Measurements from ENCODE around the gene GVQW3. TPM values are rescaled to one million over a fixed set of nuclear protein-coding genes. Genes with fewer than 3 reads are reported as not detected.

GVQW3 gene
- total and polyA plus RNA-seq, 2 of the 13 experiments (the other 11 are each of a cell fraction or from before 2014, with no cell fraction given) = 5.0 to 5.6 TPM

DNA sequence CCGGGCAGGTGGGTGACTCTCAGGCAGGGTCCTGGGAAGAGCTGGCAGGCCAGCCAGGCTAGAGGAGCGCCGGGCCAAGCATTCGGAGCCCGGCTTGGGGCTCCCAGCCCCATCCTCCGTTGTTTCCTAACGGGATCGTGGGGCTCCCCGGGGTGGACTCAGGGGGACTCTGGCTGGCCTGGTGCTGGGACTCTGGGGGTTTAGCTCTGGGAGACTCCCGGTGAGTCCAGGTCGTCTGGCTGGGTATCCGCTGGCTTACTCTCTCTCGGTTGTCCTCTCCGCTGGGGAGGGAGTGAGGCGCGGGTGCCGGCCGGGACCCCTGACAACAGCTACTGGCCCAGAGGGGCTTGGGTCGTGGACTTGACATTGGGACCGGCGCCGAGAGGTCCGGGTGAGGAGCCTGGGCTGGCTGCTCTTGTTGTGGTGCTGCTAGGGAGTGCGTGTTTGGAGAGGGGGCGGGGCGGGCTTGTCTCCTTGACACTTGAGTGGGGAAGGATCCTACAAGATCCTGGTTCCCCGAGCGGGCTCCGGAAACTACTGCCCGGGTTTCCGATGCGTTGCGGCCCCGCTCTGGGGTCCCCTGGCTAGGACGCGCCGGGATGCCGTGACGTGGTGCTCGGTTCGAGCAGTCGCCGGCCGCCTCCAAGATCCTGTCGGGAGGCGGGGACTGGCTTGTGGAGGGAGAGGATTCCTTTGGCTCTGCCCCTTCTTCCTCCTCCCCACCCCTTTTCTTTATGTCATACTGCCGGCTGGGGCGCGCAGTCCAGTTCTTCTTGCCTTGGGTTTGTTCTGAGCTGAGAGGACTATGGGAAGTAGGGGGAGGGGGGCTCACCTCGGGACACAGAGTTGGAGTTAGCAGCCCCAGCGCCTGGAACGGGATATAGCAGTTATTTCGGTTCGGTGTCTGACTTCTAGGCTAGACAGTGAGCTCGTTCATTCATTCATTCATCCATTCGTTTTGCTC is 64.3 kb downstream of the GVQW3 start (continued):
- TF ChIP-seq, protein P1, sequence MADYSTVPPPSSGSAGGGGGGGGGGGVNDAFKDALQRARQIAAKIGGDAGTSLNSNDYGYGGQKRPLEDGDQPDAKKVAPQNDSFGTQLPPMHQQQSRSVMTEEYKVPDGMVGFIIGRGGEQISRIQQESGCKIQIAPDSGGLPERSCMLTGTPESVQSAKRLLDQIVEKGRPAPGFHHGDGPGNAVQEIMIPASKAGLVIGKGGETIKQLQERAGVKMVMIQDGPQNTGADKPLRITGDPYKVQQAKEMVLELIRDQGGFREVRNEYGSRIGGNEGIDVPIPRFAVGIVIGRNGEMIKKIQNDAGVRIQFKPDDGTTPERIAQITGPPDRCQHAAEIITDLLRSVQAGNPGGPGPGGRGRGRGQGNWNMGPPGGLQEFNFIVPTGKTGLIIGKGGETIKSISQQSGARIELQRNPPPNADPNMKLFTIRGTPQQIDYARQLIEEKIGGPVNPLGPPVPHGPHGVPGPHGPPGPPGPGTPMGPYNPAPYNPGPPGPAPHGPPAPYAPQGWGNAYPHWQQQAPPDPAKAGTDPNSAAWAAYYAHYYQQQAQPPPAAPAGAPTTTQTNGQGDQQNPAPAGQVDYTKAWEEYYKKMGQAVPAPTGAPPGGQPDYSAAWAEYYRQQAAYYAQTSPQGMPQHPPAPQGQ (CRISPR knock-in tag; IDR thresholded peaks at IDR 0.05; ENCODE audit: borderline replicate concordance) = no peak
- TF ChIP-seq, protein P2, sequence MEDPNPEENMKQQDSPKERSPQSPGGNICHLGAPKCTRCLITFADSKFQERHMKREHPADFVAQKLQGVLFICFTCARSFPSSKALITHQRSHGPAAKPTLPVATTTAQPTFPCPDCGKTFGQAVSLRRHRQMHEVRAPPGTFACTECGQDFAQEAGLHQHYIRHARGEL (CRISPR knock-in tag; IDR thresholded peaks at IDR 0.05) = no peak
- TF ChIP-seq SIN3B (IDR thresholded peaks at IDR 0.05; ENCODE audit: low read length) (no peak), RAD21 (CRISPR knock-in tag; IDR thresholded peaks at IDR 0.05) (no peak), ATF7 (IDR thresholded peaks at IDR 0.05) (no peak), ATF7 (CRISPR knock-in tag; IDR thresholded peaks at IDR 0.05) (no peak), SP1 (IDR thresholded peaks at IDR 0.05) (no peak), SP1 (CRISPR knock-in tag; IDR thresholded peaks at IDR 0.05) (0 out of 2 replicates have a peak, but pooled peaks have one; percentile 19), ZNF577 (CRISPR knock-in tag; IDR thresholded peaks at IDR 0.05; ENCODE audit: borderline replicate concordance, low read depth) (no peak), AKAP8 (CRISPR knock-in tag; IDR thresholded peaks at IDR 0.05) (no peak), SOX6 (IDR thresholded peaks at IDR 0.05) (no peak), SOX6 (CRISPR knock-in tag; IDR thresholded peaks at IDR 0.05) (no peak), FOXM1 (CRISPR knock-in tag; IDR thresholded peaks at IDR 0.05) (no peak), ZNF337 (CRISPR knock-in tag; IDR thresholded peaks at IDR 0.05; ENCODE audit: borderline replicate concordance, low read depth) (no peak), EZH2 (conservative IDR thresholded peaks at IDR 0.05; ENCODE audit: low read depth, low read length) (no peak), ZNF605 (CRISPR knock-in tag; IDR thresholded peaks at IDR 0.05) (peak; percentile 49), HES4 (CRISPR knock-in tag; IDR thresholded peaks at IDR 0.05; ENCODE audit: borderline replicate concordance) (no peak), ZNF432 (CRISPR knock-in tag; IDR thresholded peaks at IDR 0.05; ENCODE audit: borderline replicate concordance) (no peak)
- TF ChIP-seq, protein P3, sequence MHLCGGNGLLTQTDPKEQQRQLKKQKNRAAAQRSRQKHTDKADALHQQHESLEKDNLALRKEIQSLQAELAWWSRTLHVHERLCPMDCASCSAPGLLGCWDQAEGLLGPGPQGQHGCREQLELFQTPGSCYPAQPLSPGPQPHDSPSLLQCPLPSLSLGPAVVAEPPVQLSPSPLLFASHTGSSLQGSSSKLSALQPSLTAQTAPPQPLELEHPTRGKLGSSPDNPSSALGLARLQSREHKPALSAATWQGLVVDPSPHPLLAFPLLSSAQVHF (CRISPR knock-in tag; IDR thresholded peaks at IDR 0.05) = no peak
- TF ChIP-seq, protein P4, sequence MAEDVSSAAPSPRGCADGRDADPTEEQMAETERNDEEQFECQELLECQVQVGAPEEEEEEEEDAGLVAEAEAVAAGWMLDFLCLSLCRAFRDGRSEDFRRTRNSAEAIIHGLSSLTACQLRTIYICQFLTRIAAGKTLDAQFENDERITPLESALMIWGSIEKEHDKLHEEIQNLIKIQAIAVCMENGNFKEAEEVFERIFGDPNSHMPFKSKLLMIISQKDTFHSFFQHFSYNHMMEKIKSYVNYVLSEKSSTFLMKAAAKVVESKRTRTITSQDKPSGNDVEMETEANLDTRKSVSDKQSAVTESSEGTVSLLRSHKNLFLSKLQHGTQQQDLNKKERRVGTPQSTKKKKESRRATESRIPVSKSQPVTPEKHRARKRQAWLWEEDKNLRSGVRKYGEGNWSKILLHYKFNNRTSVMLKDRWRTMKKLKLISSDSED (CRISPR knock-in tag; IDR thresholded peaks at IDR 0.05) = 0 out of 2 replicates have a peak, but pooled peaks have one; percentile 51
- TF ChIP-seq, protein P5, sequence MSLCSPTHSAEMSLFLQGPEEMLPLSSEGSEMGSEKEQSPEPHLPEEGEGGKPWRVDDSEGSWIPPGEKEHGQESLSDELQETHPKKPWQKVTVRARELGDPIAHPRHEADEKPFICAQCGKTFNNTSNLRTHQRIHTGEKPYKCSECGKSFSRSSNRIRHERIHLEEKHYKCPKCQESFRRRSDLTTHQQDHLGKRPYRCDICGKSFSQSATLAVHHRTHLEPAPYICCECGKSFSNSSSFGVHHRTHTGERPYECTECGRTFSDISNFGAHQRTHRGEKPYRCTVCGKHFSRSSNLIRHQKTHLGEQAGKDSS (CRISPR knock-in tag; IDR thresholded peaks at IDR 0.05; ENCODE audit: borderline replicate concordance, low read depth) = no peak
- TF ChIP-seq, protein P6, sequence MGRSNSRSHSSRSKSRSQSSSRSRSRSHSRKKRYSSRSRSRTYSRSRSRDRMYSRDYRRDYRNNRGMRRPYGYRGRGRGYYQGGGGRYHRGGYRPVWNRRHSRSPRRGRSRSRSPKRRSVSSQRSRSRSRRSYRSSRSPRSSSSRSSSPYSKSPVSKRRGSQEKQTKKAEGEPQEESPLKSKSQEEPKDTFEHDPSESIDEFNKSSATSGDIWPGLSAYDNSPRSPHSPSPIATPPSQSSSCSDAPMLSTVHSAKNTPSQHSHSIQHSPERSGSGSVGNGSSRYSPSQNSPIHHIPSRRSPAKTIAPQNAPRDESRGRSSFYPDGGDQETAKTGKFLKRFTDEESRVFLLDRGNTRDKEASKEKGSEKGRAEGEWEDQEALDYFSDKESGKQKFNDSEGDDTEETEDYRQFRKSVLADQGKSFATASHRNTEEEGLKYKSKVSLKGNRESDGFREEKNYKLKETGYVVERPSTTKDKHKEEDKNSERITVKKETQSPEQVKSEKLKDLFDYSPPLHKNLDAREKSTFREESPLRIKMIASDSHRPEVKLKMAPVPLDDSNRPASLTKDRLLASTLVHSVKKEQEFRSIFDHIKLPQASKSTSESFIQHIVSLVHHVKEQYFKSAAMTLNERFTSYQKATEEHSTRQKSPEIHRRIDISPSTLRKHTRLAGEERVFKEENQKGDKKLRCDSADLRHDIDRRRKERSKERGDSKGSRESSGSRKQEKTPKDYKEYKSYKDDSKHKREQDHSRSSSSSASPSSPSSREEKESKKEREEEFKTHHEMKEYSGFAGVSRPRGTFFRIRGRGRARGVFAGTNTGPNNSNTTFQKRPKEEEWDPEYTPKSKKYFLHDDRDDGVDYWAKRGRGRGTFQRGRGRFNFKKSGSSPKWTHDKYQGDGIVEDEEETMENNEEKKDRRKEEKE (IDR thresholded peaks at IDR 0.05) = no peak
